Stimulated activated effector memory CD8-positive, alpha-beta T cell treated with anti-CD3 and anti-CD28 coated beads, Interleukin-12 subunit alpha, Interleukin-12 subunit beta, amount 100 ng/mL, for 72 hours (primary cell): Measurements from ENCODE around the gene ZC2HC1B.

ENCODE experiments used
- ATAC-seq: fragments of 150-1000 bp; cut with Tn5 transposase; 2 replicates; pipeline ENCODE4 v1.10.0; 2021
- DNase-seq, 2 donors: peaks; one replicate each; pipeline ENCODE4 v3.0.0; 2021 to 2022; ENCODE audit warnings: low spot score in 2 of 2
- H3K27ac Mint-ChIP-seq: one replicate; pipeline ENCODE4 v1.8.0; 2022; ENCODE audit warnings: mild to moderate bottlenecking, mixed read lengths
- H3K36me3 Mint-ChIP-seq: one replicate; pipeline ENCODE4 v1.8.0; 2022; ENCODE audit warnings: mild to moderate bottlenecking, mixed read lengths
- H3K4me1 Mint-ChIP-seq: one replicate; pipeline ENCODE4 v1.8.0; 2022; ENCODE audit warnings: mixed read lengths
- H3K4me3 Mint-ChIP-seq: one replicate; pipeline ENCODE4 v1.8.0; 2022; ENCODE audit warnings: mild to moderate bottlenecking, mixed read lengths
- H3K9me3 Mint-ChIP-seq: one replicate; pipeline ENCODE4 v1.8.0; 2022; ENCODE audit warnings: mixed read lengths

ZC2HC1B gene

GRCh38 chr6:143936347-143936746 lies 72.1 kb downstream of the ZC2HC1B start:
- peaks cover under 1% of the 10 kb centered on the region for H3K4me1 Mint-ChIP-seq
- H3K36me3 Mint-ChIP-seq = peaks cover under 1% of the 10 kb centered on the region

GRCh38 chr6:143936778-143937667 lies 72.7 kb downstream of the ZC2HC1B start:
- ATAC-seq (no peak), DNase-seq (peak in 1 of 2 donors; percentile 33)
- H3K4me1 Mint-ChIP-seq = peaks cover 7% of the 10 kb centered on the region
- no peak overlapping the region for H3K27ac Mint-ChIP-seq
- H3K36me3 Mint-ChIP-seq = peaks cover 6% of the 10 kb centered on the region
- no peak overlapping the region for H3K4me3 Mint-ChIP-seq
- H3K9me3 Mint-ChIP-seq = peaks cover 5% of the 10 kb centered on the region

More at GRCh38 chr6:143936347-143936746, 72.1 kb downstream of the ZC2HC1B start:
- Mint-ChIP-seq H3K27ac (no peak overlapping the region), H3K9me3 (peaks cover 5% of the 10 kb centered on the region), H3K4me3 (no peak overlapping the region)
- no peak for ATAC-seq
- no peak for DNase-seq

GRCh38 chr6:143937668-143937970 lies 73.3 kb downstream of the ZC2HC1B start:
- Mint-ChIP-seq H3K27ac (no peak overlapping the region), H3K36me3 (peaks cover 6% of the 10 kb centered on the region), H3K9me3 (no peaks in the 10 kb centered on the region), H3K4me1 (peaks cover 12% of the 10 kb centered on the region), H3K4me3 (no peak overlapping the region)
- DNase-seq (no peak), ATAC-seq (no peak)

- Mint-ChIP-seq H3K27ac (no peak overlapping the region), H3K36me3 (peaks cover 6% of the 10 kb centered on the region), H3K4me3 (no peak overlapping the region), H3K4me1 (peaks cover 12% of the 10 kb centered on the region), H3K9me3 (no peaks in the 10 kb centered on the region)
- ATAC-seq (no peak), DNase-seq (no peak)
These were observed 75.1 kb downstream of the ZC2HC1B start for GRCh38 chr6:143939364-143939763.

- Mint-ChIP-seq H3K36me3 (peaks cover 6% of the 10 kb centered on the region), H3K27ac (no peak overlapping the region), H3K4me1 (peaks cover 12% of the 10 kb centered on the region), H3K4me3 (no peak overlapping the region), H3K9me3 (no peaks in the 10 kb centered on the region)
- ATAC-seq (peak; percentile 80), DNase-seq (peak in 1 of 2 donors; percentile 14)
These were observed 75.8 kb downstream of the ZC2HC1B start for GRCh38 chr6:143940011-143940597.

- ATAC-seq (peak; percentile 75), DNase-seq (peak; percentile 36 to 70)
- H3K27ac Mint-ChIP-seq = no peak overlapping the region
- no peaks in the 10 kb centered on the region for H3K9me3 Mint-ChIP-seq
- peaks cover 6% of the 10 kb centered on the region for H3K36me3 Mint-ChIP-seq
- peaks cover 12% of the 10 kb centered on the region for H3K4me1 Mint-ChIP-seq
- H3K4me3 Mint-ChIP-seq = no peak overlapping the region
These were observed 77.8 kb downstream of the ZC2HC1B start for GRCh38 chr6:143941852-143942627.

- Mint-ChIP-seq H3K4me3 (no peak overlapping the region), H3K9me3 (no peaks in the 10 kb centered on the region), H3K36me3 (peaks cover 5% of the 10 kb centered on the region), H3K4me1 (no peaks in the 10 kb centered on the region), H3K27ac (no peak overlapping the region)
- DNase-seq (no peak), ATAC-seq (no peak)
These were observed 83.9 kb downstream of the ZC2HC1B start for GRCh38 chr6:143948208-143948607.

GRCh38 chr6:143949535-143949934 lies 85.3 kb downstream of the ZC2HC1B start:
- no peaks in the 10 kb centered on the region for H3K4me1 Mint-ChIP-seq
- peaks cover 5% of the 10 kb centered on the region for H3K36me3 Mint-ChIP-seq
- H3K4me3 Mint-ChIP-seq = no peak overlapping the region
- H3K27ac Mint-ChIP-seq = no peak overlapping the region
- H3K9me3 Mint-ChIP-seq = no peaks in the 10 kb centered on the region
- no peak for DNase-seq
- no peak for ATAC-seq

GRCh38 chr6:143949962-143950361 lies 85.7 kb downstream of the ZC2HC1B start:
- no peak overlapping the region for H3K4me3 Mint-ChIP-seq
- H3K9me3 Mint-ChIP-seq = no peaks in the 10 kb centered on the region
- H3K4me1 Mint-ChIP-seq = no peaks in the 10 kb centered on the region
- ATAC-seq = no peak
- no peak overlapping the region for H3K27ac Mint-ChIP-seq
- H3K36me3 Mint-ChIP-seq = peaks cover 5% of the 10 kb centered on the region
- DNase-seq = no peak

GRCh38 chr6:143950875-143951274 lies 86.6 kb downstream of the ZC2HC1B start:
- H3K36me3 Mint-ChIP-seq = peaks cover 5% of the 10 kb centered on the region
- no peak overlapping the region for H3K27ac Mint-ChIP-seq
- H3K4me1 Mint-ChIP-seq = no peaks in the 10 kb centered on the region
- H3K9me3 Mint-ChIP-seq = no peaks in the 10 kb centered on the region
- H3K4me3 Mint-ChIP-seq = no peak overlapping the region
- ATAC-seq (no peak), DNase-seq (no peak)

- H3K4me3 Mint-ChIP-seq = no peak overlapping the region
- no peaks in the 10 kb centered on the region for H3K4me1 Mint-ChIP-seq
- H3K36me3 Mint-ChIP-seq = peaks cover 4% of the 10 kb centered on the region
- DNase-seq (no peak), ATAC-seq (no peak)
- H3K9me3 Mint-ChIP-seq = no peaks in the 10 kb centered on the region
- no peak overlapping the region for H3K27ac Mint-ChIP-seq
These were observed 87.9 kb downstream of the ZC2HC1B start for GRCh38 chr6:143952060-143952778.

- Mint-ChIP-seq H3K9me3 (no peaks in the 10 kb centered on the region), H3K4me1 (no peaks in the 10 kb centered on the region), H3K27ac (no peak overlapping the region), H3K36me3 (no peaks in the 10 kb centered on the region), H3K4me3 (no peak overlapping the region)
- DNase-seq (no peak), ATAC-seq (no peak)
These were observed 88.8 kb downstream of the ZC2HC1B start for GRCh38 chr6:143952947-143953701.

- DNase-seq (no peak), ATAC-seq (no peak)
- Mint-ChIP-seq H3K4me1 (no peaks in the 10 kb centered on the region), H3K27ac (no peak overlapping the region), H3K9me3 (no peaks in the 10 kb centered on the region), H3K36me3 (no peaks in the 10 kb centered on the region), H3K4me3 (no peak overlapping the region)
These were observed 89.6 kb downstream of the ZC2HC1B start for GRCh38 chr6:143953922-143954321.

GRCh38 chr6:143955971-143956370 lies 91.7 kb downstream of the ZC2HC1B start:
- Mint-ChIP-seq H3K4me3 (no peak overlapping the region), H3K27ac (no peak overlapping the region), H3K4me1 (no peaks in the 10 kb centered on the region), H3K36me3 (no peaks in the 10 kb centered on the region), H3K9me3 (no peaks in the 10 kb centered on the region)
- DNase-seq = no peak
- no peak for ATAC-seq
